GM12865 (cell line): ENCODE data around the gene MDK.

Experiments
- DNase-seq: peaks from one replicate; pipeline ENCODE4 v3.0.0; 2010; ENCODE audit warnings: low read depth
- H3K4me3 ChIP-seq: 2 replicates; pipeline ENCODE4 v1.5.1; 2011; ENCODE audit warnings: mild to moderate bottlenecking, low read depth, low read length, control low read depth
- CTCF ChIP-seq: IDR thresholded peaks from 2 replicates; pipeline ENCODE4 v1.5.1; 2011; ENCODE audit warnings: low read length, control low read depth, low read depth, inconsistent platforms; ENCODE audit not compliant: insufficient read depth; ENCODE audit errors: missing control alignments

The MDK gene

GRCh38 chr11:46392421-46393230 is 11.2 kb downstream of the MDK start:
- peak; percentile 84 for DNase-seq

DNA sequence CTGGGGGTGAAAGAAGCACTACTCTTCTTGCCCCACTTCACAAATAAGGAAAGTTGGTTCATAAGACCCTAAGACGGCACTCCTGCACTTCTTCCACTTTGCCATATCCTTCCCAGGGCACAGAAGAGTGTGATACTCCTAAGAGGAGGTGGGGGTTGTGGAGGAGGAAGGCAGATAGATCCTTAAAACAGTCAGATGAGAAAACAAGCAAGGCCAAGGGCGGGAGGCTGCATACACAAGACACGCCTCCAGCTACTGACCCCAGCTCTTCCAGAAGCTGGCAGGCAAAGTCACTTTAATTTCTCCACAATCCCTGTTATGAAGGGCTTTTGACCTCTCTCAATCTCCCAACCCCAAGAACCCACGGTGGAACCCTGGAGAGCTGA is 11.8 kb downstream of the MDK start:
- DNase-seq, result no peak
- no peak overlapping the region for H3K4me3 ChIP-seq
- TF ChIP-seq CTCF, result no peak

More at GRCh38 chr11:46392421-46393230, 11.2 kb downstream of the MDK start:
- TF ChIP-seq CTCF, result no peak
- no peak overlapping the region for H3K4me3 ChIP-seq

- no peak for DNase-seq
- no peak for TF ChIP-seq CTCF
- H3K4me3 ChIP-seq, result no peak overlapping the region
These were observed 12.3 kb downstream of the MDK start for GRCh38 chr11:46393759-46394158.

- no peak for TF ChIP-seq CTCF
- no peak for DNase-seq
- H3K4me3 ChIP-seq, result no peak overlapping the region
These were observed 16.1 kb downstream of the MDK start for GRCh38 chr11:46397526-46397925.

- TF ChIP-seq CTCF, result no peak
These were observed 21.8 kb downstream of the MDK start for GRCh38 chr11:46402957-46403902.

DNA sequence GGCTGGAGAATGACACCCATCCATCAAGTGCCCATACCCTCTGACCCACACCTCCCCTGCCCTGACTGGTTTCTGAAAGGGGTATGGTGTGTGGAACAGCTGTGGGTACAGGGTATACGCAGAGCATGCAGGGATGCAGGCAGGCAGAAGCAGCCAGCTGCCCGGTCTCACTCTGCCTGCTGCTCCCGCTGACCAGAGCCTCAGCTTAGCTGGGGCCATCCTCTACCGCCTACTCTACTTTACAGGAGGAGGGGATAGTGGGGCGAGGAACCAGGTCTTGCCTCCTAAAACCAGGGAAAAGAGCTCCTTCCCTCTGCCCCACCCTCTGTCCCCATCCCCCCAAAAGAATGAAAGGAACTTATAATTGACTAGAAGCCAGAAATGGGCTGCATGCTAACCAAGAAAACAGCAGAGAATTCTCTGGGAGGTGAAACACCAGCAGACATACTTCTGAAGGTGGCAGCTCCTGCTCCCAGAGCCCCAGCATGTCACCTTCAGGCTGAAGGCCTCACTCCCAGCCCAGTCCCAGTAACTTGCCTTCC is 23.1 kb downstream of the MDK start:
- no peak overlapping the region for H3K4me3 ChIP-seq
- TF ChIP-seq CTCF, result no peak
- DNase-seq, result no peak

More at GRCh38 chr11:46402957-46403902, 21.8 kb downstream of the MDK start:
- H3K4me3 ChIP-seq, result no peak overlapping the region
- DNase-seq, result no peak
